NCI-H774 (cell line): Measurements from ENCODE around the gene RTL5.

ENCODE experiments used
- DNase-seq: peaks from one replicate; lab custom pipeline; 2025; lab: John Stamatoyannopoulos, UW

Gene RTL5

DNA sequence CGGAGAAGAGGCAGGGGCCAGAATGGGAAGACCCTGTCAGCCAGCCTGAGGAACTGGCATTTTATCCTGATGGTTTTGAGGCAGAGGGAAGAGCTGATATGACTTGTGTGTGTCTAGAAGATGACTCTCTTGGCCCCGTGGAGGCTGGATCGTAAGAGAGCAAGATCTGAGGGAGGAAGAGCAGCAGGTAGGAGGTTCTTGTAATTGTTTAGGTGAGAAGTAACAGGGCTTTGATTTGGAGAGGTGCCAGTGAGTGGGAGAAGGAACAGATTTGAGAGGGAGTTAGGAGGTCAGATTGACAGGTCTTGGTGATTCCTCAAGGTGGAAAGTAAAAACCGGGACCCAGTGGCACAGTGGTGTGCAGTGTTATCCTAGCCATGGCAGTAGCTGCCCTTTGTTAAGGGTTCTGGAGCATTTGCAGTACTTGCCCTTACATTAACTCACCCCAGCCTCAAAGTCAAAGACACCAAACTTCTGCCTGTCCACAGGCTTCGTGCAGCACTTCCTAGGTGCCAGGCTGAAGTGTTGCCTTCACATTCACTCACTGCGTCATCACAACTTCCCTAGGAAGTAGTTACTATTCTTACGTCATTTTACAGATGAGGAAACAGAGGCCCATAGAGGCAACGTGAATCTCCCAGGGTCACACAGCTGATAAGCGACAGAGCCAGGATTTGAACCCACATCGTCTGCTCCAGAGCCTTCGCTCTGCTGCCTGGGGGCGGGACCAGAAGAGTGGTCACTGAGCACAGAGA lies 23.7 kb downstream of the RTL5 start:
- DNase-seq = no peak

DNA sequence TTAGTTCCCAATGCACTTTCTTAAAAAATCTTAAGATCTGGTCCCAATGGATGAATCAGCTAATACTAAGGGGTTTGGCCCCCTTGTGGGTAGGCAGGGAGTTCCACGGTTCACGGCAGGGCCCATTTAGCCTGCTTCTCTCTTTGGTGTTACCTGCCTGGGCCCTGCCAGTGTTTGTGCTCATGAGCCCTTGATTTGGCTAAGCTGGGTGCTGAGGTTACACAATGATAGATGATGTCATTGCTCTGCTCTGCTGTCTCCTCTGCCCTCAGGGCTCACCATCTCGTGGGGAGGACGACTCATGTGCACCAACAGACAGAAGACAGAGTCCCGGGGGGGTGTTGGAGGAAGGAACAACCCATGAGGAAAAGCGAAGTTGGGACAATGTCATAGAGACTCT lies 24.4 kb downstream of the RTL5 start:
- DNase-seq = no peak

DNA sequence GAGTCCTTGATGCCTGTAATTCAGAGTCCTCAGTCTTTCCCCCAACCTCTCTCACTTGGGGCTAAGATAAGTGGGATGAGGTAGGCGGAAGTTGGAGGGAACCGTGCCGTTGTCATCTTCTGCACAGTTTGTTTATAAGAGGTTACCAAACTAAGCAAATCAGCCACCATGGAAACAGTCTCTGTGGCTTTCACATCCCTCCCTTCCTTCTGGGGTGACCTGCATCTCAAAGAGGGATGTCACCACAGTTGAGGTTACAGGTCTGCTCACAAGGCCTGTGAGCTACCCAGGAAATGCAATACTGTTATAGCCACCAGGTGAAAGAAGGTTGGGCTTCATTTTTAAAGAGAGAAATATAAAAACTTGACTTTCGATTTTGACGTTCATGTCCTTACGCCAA lies 26.3 kb downstream of the RTL5 start:
- DNase-seq = no peak

DNA sequence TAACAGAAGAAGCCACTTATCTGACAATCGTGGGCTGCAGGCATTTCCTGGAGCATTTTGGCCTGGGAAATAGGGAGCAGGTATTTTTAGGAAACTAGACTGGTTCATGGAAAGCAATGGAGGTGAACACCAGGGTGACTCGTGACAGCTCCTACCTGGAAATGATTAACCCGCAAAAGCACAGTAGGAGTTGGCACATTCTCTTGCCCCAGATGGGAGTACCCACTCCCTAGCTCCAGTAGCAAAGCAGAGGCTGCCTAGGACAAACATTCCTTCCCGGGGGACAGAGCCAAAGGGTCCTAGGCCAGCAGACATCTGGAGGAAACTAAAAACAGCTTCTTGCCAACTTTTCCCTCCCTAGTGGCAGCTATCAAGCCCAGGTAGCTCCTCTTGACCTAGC lies 29.0 kb downstream of the RTL5 start:
- no peak for DNase-seq

DNA sequence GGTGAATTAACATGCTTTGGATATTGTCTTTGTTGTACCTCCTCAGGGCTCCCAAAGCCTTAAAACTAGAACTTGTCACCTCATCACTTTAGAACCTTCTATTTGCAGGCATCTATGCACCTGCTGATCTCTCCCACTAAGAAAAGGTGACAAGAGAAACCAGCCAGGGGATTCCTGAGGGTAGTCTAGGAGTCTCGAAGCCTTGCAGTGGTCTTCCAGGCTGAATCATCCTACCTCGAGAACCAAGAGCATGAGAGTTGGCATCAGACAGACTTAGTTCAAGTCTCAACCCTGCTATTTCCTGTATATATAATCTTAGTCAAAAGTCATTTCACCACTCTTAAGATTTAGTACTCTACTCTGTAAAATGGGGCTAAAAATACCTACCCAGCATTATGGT lies 29.6 kb downstream of the RTL5 start:
- DNase-seq = no peak

DNA sequence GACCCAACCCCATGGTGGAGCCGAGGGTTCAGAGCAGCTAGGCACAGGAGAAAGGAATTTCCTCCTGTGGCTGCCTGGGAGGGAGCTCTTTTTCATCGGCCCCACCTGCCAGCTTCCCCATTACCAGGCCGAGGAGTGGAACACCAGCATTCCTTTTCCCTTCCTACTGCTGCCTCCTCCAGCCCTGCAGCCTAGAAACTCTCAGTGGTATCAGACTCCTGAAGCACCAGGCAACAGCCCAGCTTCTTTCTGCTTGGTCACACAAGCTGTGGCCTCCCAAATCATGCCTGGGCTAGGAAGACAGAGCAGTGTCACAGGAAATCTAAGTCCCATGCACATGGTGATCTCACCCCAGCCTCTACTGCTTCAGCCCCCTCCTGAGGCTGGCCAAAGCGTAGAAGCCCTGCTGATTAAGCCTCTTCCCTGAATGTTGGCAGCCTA lies 30.1 kb downstream of the RTL5 start:
- DNase-seq = no peak

DNA sequence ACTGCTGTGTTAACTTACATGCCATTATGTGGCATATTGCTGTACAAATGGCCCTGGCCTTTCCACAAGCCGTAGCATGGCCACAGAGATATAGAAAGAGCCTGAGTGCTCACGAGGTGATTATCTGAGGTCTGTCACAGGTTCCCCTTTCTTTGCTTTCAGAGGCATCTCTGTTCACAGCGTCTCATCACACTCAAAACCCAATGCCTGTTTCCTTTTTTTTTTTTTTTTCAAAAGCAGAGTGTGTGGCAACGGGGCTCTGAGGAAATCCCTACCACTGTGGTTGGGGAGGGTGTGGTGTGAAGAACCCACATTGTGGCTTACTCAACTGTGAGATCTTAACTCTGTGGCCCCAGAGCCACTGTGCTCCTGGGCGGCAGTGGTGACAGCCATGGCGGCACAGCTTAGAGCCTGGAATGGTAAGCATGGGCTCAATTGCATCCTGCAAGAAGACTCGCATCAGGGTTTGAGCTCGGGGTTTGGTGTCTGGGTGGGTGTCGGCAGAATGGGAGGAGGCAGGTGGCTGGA lies 30.8 kb downstream of the RTL5 start:
- no peak for DNase-seq

DNA sequence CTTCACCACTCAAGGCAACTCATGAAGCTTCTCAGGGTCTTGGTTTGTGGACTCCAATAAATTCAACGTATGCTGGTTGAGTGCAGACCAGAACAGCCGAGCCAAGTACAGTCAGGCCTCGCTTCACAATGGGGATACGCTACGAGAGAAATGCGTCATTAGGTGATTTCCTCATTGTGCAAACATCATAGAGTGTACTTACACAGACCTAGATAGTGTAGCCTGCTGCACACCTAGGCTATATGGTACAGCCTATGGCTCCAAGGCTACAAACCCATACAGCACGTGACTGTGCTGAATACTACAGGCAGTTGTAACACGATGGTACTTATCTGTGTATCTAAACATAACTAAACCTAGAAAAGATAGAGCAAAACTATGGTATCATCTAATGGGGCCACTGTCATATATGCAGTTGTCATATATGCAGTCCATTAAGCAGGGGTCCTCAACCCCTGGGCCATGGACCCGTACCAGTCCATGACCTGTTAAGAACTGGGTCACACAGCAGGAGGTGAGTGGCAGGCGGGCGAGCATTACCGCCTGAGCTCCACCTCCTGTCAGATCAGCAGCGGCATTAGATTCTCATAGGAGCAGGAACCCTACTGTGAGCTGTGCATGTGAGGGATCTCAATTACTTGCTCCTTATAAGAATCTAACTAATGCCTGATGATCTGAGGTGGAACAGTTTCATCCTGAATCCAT lies 31.5 kb downstream of the RTL5 start:
- peak; percentile 9 for DNase-seq

DNA sequence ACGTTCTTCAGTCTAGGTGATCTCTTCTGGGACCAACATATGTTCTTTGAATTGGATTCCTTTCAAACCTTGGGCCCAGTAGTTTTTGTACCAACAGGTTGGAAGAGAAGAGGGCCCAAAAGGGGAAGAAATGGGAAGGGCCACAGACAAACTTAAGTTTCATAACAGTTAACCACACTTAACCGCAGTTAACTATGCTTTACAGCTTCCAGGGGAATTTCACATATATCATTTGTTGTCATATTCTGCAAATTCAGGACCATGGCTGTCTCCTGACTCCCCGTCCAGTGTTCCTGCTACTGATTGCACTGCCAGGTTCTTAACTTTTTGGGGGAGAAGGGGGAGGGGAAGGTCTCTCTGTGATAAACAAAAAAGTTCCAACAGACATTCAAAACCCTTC lies 34.6 kb downstream of the RTL5 start:
- no peak for DNase-seq

DNA sequence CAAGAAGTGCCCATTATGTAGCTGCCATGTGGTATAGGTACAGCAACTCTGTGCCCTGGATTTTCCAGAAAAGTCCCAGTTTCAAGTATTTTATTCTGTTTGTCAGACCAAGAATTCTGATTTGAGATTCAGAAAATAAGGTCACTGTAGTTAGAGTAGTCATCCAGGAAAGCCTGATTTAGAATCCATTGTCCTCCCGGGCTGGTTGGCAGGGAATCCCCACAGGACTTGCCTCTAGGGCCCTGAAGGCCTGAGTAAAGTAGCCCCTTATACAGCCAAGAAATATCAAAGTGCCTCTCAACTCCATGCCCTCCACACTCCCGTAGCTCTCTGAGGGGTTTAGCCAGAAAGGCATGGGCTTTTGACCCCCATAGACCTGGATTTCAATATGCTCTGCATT lies 36.3 kb downstream of the RTL5 start:
- no peak for DNase-seq

DNA sequence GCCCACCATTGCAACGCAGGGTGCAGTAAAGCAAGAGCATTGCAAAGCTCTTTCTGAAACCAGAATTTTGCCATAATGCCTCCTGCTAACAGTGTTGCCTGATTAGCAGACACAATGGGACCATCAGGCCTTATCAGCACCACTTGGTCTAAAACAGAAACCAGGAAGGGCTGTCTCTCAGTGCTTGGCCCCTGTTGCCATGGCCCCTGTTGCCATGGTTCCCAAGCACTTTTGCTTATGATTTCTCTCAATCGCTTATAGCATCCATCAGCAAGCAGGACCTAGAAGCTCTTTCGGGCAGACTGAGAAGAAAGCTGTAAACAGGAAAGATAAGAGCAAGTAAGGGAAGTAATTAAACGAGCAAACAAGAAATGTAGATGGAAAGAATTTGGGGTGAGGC lies 36.8 kb downstream of the RTL5 start:
- DNase-seq = peak; percentile 1

DNA sequence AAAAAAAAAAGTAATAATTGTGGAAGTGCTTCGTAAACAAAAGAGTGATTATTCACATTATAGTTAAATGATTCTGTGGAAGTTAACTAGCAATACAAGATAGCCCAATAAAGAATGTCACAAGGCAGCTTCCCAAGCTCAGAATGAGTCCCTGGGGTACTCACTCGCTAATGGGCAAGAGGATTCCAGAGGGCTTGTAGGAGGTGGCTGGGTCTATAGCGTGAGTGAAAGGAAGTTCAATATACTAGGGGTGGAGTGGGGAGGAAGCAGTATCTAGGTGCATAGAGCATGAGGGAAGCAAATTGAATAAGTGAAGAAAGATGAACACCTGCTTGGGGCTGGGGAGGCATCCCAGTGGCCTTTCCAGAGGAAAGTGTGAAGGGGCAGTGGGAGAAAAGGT lies 42.5 kb downstream of the RTL5 start:
- no peak for DNase-seq

DNA sequence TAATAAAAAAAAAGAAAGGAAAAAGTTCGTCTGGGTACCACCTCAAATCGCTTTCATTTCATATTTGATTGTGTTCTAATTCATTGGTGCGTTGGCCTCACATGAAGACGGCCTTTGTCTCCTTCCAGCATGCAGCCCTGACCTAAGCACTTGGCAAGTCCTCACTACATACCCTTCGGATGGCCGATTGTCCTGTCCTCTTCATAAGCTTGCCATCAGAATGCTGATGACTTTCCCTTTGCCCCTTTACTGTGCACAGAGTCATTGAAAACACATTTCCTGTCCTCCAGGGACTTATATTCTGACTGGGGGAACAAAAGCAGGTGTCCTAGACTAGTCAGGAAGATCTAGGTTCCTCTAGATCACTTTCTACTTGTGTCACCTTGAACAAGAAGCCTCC lies 43.0 kb downstream of the RTL5 start:
- DNase-seq = no peak

DNA sequence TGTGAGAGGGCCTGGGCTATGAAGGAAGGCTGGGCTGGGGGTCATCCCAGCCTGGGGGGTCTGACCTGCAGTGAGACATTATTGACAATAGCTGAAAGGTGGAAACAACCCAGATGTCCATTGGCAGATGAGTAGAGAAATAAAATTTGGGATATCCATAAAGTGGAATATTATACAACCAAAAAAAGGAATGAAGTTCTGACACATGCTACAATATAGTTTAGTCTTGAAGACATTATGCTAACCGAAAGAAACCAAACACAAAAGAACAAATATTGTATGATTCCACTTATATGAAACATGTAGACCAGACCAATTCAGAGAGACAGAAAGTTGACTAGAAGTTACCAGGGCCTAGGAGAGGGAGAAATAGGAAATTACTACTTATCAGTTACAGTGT lies 44.7 kb downstream of the RTL5 start:
- DNase-seq = no peak

DNA sequence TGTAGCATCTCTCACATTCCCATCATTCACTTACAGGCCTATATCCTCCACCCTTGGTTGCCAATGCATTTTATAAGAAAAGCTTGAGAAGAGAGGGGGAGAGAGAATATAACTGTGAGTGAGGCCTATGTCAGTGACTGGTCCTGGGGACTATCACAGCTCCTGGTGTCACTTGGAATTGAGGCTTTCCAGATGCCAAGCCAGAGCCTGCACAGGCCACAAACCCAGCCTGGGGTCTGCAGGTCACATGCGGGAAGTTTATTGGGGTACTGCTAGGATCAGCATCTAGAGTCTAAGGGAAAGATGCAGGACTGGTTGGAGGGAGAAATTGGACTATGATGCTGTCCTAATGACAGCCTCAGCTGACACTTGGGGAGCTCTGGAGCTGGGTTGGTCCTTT lies 47.6 kb downstream of the RTL5 start:
- DNase-seq = no peak

DNA sequence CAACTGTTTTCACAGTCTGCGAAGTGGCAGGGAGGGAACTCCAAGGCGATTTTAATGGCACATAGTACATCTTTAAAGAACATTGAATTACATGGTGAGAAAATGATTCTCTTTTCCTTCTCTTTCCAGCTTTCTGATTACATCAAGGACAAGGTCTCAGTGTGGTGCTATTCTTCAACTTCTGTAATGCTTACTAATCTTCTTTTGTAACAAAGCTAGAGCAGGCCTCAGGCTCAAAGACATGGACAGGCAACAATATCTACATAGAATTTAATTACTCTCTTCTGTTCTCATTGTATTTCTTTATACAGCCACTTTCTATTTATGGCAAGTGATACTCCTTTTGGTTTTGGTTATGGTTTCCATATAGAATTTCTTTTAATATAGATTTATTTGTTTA lies 48.4 kb downstream of the RTL5 start:
- DNase-seq = no peak

DNA sequence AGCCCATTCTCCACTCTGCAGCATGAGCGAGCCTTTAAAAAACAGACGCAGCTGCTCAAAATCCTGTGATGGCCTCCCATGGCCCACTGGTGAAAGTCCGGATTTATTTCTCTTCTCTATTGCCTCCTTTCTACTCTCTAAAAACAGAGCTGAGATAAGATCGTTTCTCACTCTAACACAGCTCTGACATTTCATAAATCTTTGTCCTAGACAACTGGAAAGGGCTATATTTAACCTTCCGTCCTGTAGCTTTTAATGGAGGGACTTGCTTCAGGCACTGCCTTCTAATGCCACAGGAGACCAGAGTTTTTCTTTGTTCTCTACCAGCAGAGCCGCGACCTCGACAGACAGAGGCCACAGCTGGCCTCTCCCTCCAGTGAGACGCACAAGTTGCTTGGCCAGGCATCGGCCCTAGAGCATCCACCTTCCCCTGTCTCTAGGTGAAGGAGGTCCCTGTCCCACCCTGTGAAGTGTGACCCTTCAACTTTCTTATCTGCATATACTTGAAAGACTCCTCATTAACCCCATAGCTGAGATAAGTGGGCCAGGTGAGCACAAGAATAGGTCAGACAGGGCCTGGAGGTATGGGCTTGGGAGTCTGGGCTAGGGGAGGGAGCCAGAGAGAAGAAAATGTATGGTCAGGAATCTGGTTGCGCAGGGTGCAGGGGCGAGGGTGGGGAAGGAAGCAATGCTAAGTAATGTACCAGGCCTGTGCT lies 50.0 kb downstream of the RTL5 start:
- no peak for DNase-seq

DNA sequence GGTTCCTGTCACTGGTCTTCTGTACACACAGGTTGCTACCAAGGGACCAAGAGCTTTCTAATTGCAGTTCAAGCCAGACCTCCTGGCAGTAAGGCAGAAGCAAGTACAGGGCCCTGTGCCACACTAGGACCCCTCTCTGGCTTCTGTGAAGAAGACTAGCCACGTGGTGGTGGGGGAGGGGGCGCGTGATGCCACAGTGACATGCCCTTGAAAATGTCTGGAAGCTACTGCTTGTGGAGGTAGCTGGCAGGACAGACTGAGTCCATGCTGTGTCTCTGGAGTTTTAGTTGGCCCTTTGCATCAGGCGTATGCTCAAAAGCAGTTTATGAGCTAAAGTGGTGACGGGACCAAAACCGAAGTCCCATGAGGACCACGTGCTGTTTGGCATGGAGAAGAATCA lies 50.9 kb downstream of the RTL5 start:
- DNase-seq = no peak

DNA sequence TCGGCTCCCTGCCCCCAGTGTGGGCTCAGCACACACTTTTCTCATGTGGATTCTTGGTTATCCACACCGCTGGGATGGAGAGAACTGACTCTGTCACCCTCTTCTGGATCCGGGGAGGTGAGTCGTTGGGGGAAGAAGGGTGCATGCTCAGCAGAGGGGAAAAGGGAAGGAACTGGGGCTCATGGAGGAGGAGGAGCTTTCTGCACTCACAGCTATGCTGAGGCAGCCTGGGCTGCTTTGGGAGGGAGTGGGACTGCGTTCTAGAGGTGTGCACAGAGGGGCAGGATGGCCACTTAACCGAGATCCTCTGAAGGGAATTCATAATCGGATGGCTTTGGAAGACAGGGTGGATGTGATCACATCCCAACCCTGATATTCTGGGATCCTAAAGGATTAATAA lies 51.6 kb downstream of the RTL5 start:
- DNase-seq = no peak

DNA sequence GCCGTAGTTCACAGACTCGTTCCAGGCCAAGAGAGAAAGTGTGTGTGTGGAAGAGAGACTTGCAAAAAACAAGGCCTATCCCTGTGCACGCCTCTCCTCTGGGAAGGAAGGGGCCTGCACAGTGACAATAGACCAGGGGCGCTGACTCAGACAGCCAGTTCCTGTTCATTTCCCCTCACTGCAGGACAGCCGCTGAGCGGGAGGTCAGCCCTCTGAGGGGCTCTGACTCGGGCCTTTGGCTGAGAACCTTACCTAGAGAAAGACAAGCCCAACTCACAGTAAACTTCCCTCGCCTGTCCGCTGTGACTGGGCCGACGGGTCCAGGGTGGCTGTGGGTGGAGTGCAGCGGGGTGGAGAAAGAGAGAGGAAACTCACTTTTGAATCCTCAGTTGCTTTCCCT lies 52.1 kb downstream of the RTL5 start:
- DNase-seq = no peak

DNA sequence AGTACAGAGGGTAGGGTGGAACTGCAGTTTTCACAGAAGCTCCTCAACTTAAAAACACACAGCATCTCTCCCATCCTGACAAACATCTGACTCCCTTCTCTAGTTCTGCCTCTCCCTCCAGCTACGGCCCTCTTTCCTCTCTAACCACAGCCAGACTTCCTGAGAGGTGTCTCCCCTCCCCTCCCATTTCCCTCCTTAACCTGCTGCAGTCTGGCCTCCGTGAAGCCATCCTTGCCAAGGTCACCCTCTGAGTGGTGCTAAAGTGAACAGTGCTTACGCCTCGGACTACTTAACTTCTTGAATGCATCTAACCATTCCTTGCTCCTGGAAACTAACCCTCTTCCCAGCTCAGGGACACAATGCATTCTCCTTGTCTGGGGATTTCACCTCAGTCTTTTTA lies 53.3 kb downstream of the RTL5 start:
- no peak for DNase-seq
